ENCODE data around the gene VPS54.

Gene VPS54

GRCh38 chr2:63843791-63844190 is 175.4 kb downstream of the VPS54 start:
- no peak for DNase-seq (ENCODE audit: low spot score)

- no peak for DNase-seq (ENCODE audit: low spot score)
Observed at GRCh38 chr2:63843093-63843492, 176.1 kb downstream of the VPS54 start.

- no peak for DNase-seq (ENCODE audit: low spot score)
Observed at GRCh38 chr2:63842149-63843061, 176.8 kb downstream of the VPS54 start.

Measured in iPS-NIHi11 (cell line).